Brain microvascular endothelial cell (primary cell): ENCODE data around the gene CYSLTR2.
"Not testable (repeated sequence)": the region's sequence is repeated elsewhere in the genome, so short reads cannot be mapped to it uniquely, and the experiment has no call there.

ENCODE experiments used
- DNase-seq: peaks from one replicate; pipeline ENCODE4 v3.0.0-alpha.2; 2020
- H3K27ac ChIP-seq: fragments of 250-450 bp; sonication (Bioruptor Pico); 2 replicates; pipeline ENCODE4 v1.5.1; 2020; ENCODE audit warnings: mild to moderate bottlenecking, moderate library complexity
- H3K27me3 ChIP-seq: fragments of 250-450 bp; sonication (Bioruptor Pico); replicated peaks from 2 replicates; pipeline ENCODE4 v1.5.1; 2020; ENCODE audit warnings: mild to moderate bottlenecking
- H3K36me3 ChIP-seq: fragments of 250-450 bp; sonication (Bioruptor Pico); replicated peaks from 2 replicates; pipeline ENCODE4 v1.5.1; 2020; ENCODE audit warnings: mild to moderate bottlenecking
- H3K4me3 ChIP-seq: 2 replicates; pipeline ENCODE4 v1.5.1; 2011; ENCODE audit warnings: low read depth, mild to moderate bottlenecking, control low read depth, low read length, moderate library complexity
- in situ Hi-C: cut with HindIII; loops from 2 replicates; pipeline ENCODE4 v1.10.0; 2017; ENCODE audit warnings: low sequenced_read_pairs, low pct_ligation_motif_present
- TF ChIP-seq, protein P1 (sequence below): IDR thresholded peaks from 2 replicates; pipeline ENCODE4 v1.5.1; 2011; ENCODE audit warnings: low read depth, mild to moderate bottlenecking, moderate library complexity, low read length, control low read depth, inconsistent platforms; ENCODE audit errors: missing control alignments

Gene CYSLTR2

GRCh38 chr13:48667136-48667535 lies 13.4 kb downstream of the CYSLTR2 start:
- Histone ChIP-seq H3K36me3 (no peaks in the 10 kb centered on the region), H3K4me3 (no peak overlapping the region), H3K27me3 (no peaks in the 10 kb centered on the region), H3K27ac (no peak overlapping the region)
- no peak for DNase-seq
- in situ Hi-C loops = no loop called here
- TF ChIP-seq, protein P1, sequence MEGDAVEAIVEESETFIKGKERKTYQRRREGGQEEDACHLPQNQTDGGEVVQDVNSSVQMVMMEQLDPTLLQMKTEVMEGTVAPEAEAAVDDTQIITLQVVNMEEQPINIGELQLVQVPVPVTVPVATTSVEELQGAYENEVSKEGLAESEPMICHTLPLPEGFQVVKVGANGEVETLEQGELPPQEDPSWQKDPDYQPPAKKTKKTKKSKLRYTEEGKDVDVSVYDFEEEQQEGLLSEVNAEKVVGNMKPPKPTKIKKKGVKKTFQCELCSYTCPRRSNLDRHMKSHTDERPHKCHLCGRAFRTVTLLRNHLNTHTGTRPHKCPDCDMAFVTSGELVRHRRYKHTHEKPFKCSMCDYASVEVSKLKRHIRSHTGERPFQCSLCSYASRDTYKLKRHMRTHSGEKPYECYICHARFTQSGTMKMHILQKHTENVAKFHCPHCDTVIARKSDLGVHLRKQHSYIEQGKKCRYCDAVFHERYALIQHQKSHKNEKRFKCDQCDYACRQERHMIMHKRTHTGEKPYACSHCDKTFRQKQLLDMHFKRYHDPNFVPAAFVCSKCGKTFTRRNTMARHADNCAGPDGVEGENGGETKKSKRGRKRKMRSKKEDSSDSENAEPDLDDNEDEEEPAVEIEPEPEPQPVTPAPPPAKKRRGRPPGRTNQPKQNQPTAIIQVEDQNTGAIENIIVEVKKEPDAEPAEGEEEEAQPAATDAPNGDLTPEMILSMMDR = no peak

DNA sequence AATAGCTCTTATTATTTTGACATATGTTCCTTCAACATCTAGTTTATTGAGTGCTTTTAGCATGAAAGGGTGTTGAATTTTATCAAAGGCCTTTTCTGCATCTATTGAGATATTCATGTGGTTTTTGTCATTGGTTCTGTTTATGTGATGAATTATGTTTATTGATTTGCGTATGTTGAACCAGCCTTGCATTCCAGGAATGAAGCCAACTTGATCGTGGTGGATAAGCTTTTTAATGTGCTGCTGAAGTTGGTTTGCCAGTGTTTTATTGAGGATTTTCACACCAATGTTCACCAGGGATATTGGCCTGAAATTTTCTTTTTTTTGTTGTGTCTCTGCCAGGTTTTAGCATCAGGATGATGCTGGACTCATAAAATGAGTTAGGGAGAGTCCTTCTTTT lies 17.7 kb downstream of the CYSLTR2 start:
- H3K27me3 ChIP-seq, H3K4me3 ChIP-seq, DNase-seq, H3K27ac ChIP-seq, H3K36me3 ChIP-seq, in situ Hi-C loops: not testable (repeated sequence)

- DNase-seq = no peak
- in situ Hi-C loops = no loop called here
These were observed 21.5 kb downstream of the CYSLTR2 start for GRCh38 chr13:48675247-48675646.

DNA sequence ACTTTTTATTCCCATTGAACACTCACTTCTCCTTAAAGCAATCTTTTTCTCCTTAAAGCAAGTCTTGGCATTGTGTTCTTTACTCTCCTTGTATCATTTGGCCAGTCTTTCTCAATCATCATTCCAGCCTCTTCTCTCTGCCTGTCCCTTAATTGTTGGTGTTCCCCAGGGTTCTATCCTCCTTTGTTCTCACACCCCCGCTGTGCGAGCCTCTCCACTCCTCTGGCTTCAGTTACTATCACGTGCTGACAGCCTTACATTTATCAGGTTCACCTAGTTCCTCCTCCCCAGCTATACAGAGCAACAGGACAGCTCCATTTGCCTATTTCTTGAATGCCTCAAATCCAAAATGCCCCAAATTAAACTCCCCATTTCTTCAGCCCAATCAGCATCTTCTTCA lies 24.6 kb downstream of the CYSLTR2 start:
- H3K27ac ChIP-seq = no peak overlapping the region
- TF ChIP-seq, protein P1 = no peak
- H3K36me3 ChIP-seq = no peaks in the 10 kb centered on the region
- no peak for DNase-seq
- no peaks in the 10 kb centered on the region for H3K27me3 ChIP-seq
- in situ Hi-C loops = no loop called here
- no peak overlapping the region for H3K4me3 ChIP-seq

More at GRCh38 chr13:48675247-48675646, 21.5 kb downstream of the CYSLTR2 start:
- Histone ChIP-seq H3K27ac (no peak overlapping the region), H3K4me3 (no peak overlapping the region), H3K27me3 (no peaks in the 10 kb centered on the region), H3K36me3 (no peaks in the 10 kb centered on the region)
- TF ChIP-seq, protein P1 = no peak

DNA sequence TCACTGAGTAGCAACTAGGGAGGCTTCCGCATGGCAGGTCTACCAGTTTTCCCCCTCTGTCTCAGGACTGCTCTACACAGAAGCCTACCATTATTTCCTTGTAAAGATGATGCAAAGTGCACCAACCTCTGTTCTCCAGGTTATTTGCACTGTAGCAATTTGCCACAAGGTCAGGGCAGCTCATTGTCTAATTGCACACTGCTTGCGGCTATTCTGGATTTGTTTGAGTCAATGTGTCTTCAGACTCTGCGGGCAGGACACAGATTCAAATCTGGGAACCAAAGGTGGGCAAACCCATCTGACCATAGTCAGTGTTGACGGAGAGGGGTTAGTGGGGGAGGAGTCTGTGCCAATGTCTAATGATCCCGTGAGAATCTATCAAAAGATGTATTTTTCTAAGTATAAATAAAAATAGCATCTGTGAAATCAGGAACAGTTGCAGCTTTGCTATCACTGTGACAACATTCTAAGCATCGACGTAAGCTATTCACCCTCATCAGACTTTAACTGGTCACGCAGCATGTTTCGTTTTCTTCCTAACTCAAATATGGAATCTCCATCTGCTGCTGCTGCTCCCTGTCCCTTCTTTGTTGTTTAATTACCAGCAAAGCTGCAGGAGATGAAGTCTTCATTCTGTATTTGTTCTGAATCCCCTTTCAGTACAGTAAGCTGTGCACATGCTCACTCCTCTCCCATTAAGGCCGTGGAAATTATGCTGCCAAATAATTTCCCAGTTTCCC lies 26.4 kb downstream of the CYSLTR2 start:
- Histone ChIP-seq H3K27ac (no peak overlapping the region), H3K4me3 (no peak overlapping the region), H3K36me3 (no peaks in the 10 kb centered on the region), H3K27me3 (no peaks in the 10 kb centered on the region)
- TF ChIP-seq, protein P1 = no peak
- in situ Hi-C loops = no loop called here
- DNase-seq = no peak

DNA sequence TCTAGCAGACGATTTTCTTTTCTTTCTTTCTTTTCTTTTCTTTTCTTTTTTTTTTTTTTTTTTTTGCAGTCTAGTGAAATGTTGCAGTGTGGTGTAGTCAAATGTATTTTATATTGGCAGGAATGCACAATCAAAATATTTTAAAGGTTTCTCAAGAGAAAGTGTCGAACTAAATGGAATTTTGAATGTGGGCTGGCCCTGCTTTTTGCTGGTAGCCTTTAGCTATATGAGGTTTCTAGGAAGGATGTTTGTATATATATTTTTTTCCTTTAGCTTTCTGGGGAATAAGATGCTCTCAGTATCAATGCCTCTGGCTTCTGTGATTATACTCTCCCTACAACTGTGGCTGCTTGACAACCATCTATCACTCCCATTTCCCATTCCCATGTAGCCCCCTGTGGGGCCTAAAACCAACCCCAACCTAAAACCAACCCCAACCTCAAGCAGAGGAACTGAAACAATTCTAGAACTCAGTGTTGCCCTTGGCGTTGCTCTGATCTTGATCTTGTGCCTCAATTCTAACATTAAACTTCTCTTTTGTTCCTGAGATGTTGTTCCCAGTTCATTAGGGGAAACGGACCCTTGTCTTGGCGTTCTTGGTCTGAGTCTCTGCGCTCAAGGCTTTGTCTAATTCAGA lies 27.1 kb downstream of the CYSLTR2 start:
- no peak for DNase-seq
- in situ Hi-C loops = no loop called here

More for the DNA sequence above, 27.1 kb downstream of the CYSLTR2 start:
- TF ChIP-seq, protein P1 = no peak
- no peaks in the 10 kb centered on the region for H3K27me3 ChIP-seq
- H3K27ac ChIP-seq = no peak overlapping the region
- H3K36me3 ChIP-seq = no peaks in the 10 kb centered on the region
- H3K4me3 ChIP-seq = no peak overlapping the region
